Astrocyte of the spinal cord (primary cell): ENCODE results near the gene HS1BP3.

ENCODE experiments used
- DNase-seq: peaks from one replicate; pipeline ENCODE4 v3.0.0; 2011; ENCODE audit warnings: low read depth, low spot score
- H3K4me3 ChIP-seq: 2 replicates; pipeline ENCODE4 v1.5.1; 2011; ENCODE audit warnings: low read depth, mild to moderate bottlenecking, low read length, moderate library complexity
- CTCF ChIP-seq: IDR thresholded peaks from 2 replicates; pipeline ENCODE4 v1.5.1; 2012; ENCODE audit warnings: low read depth, mild to moderate bottlenecking, low read length, inconsistent platforms
- in situ Hi-C: cut with HindIII; loops from 2 replicates; pipeline ENCODE4 v1.10.0; 2017; ENCODE audit warnings: low sequenced_read_pairs

The HS1BP3 gene

GRCh38 chr2:20645301-20645701 is 5.6 kb downstream of the HS1BP3 start:
- no peak overlapping the region for H3K4me3 ChIP-seq
- in situ Hi-C loops = no loop called here
- no peak for DNase-seq
- TF ChIP-seq CTCF = no peak

GRCh38 chr2:20643826-20644225 is 7.1 kb downstream of the HS1BP3 start:
- DNase-seq = no peak
- in situ Hi-C loops = no loop called here
- no peak overlapping the region for H3K4me3 ChIP-seq

DNA sequence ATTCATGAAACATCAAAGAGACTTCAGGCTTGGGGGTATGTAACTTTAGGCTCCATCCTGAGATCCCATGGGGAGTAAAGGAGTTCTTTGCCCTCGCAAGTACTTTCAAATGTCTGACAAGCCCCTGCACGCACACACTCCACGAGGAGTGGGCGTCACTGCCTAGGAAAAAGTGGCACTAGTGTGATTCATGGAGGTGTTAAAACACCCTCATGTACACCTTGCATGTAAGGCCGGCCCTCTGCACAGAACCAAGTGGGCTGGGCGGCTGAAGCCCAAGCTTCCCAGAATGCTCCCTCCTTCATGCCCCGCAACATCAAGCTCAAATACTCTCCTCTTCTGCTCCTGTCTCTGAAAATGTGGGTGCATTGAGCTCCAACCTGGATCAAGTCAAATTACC is 7.8 kb downstream of the HS1BP3 start:
- H3K4me3 ChIP-seq = no peak overlapping the region
- no peak for DNase-seq
- in situ Hi-C loops = no loop called here
- TF ChIP-seq CTCF = no peak

More at GRCh38 chr2:20643826-20644225, 7.1 kb downstream of the HS1BP3 start:
- no peak for TF ChIP-seq CTCF

DNA sequence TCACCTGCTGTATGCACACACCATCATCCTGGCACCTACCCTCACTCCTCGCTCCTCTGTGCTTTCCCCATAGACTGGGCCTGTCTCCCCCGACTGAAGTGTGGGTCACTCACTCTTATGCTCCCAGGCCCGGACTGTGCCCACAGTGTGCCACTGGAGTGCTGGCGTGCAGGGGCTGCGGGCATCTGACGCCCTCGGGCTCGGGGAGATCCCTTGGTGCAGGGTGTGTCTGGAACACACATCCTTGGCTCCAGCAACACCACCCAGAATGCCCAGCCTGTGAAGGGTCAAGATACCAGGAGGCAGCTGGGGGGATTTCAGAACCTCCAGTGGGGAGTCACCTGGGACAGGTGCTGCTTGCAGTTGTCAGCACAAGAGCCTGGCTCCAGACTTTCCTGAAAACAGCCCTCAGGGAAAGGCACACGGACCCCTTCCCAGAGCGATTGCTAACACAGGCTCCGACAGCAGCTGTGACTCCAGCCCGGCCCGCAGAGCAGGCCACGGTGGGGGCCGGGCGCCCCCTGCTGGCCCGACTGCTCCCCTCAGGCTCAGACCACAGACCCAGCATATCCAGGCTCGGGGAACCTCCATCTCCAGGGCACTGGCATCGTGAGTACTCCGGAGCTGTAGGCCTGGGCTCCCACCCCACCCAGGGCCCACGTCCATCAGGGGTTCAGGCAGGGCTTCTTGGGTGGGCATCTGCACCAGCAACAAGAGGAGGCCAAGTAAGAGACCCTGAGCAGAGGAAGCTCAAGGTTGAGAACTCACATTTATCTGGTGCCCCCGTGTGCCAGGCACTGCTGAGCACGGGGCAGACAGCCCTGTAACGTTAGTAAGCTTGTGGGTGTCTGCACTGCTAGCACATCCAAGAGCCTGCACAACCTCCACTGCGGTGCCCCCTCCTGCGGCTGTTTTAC is 8.6 kb downstream of the HS1BP3 start:
- peak; percentile 99 for TF ChIP-seq CTCF
- no peak overlapping the region for H3K4me3 ChIP-seq
- in situ Hi-C loops = no loop called here
- peak; percentile 73 for DNase-seq

GRCh38 chr2:20641123-20641985 is 9.5 kb downstream of the HS1BP3 start:
- in situ Hi-C loops = no loop called here
- DNase-seq = peak; percentile 79
- no peak for TF ChIP-seq CTCF
- no peak overlapping the region for H3K4me3 ChIP-seq

GRCh38 chr2:20640411-20641122 is 10.3 kb downstream of the HS1BP3 start:
- no peak overlapping the region for H3K4me3 ChIP-seq
- DNase-seq = no peak
- no peak for TF ChIP-seq CTCF
- in situ Hi-C loops = no loop called here
